Activated naive CD4-positive, alpha-beta T cell treated with anti-CD3 and anti-CD28 coated beads for 36 hours (primary cell): ENCODE data around the gene MYO1E. TPM values are rescaled to one million over a fixed set of nuclear protein-coding genes. Genes with fewer than 3 reads are reported as not detected.
A peak's percentile ranks its signal among the peaks of the same experiment; 100 is the strongest.
"Not testable (repeated sequence)": the region's sequence is repeated elsewhere in the genome, so short reads cannot be mapped to it uniquely, and the experiment has no call there.

Source experiments
- CTCF ChIA-PET: fragments of 350-600 bp; sonication (Branson Sonifier 250); formaldehyde crosslinking; loops from one replicate; lab custom pipeline; 2021; ENCODE audit warnings: antibody characterized with exemption; lab: Charles Lee
- DNase-seq: peaks from one replicate; pipeline ENCODE4 v3.0.0-alpha.2; 2020
- H3K27ac Mint-ChIP-seq: one replicate; pipeline ENCODE4 v1.8.0; 2021; ENCODE audit warnings: mild to moderate bottlenecking, mixed read lengths
- H3K27me3 Mint-ChIP-seq: one replicate; pipeline ENCODE4 v1.8.0; 2021; ENCODE audit warnings: low read depth, mixed read lengths
- H3K36me3 Mint-ChIP-seq: one replicate; pipeline ENCODE4 v1.8.0; 2021; ENCODE audit warnings: low read depth, mixed read lengths
- H3K4me1 Mint-ChIP-seq: one replicate; pipeline ENCODE4 v1.8.0; 2021; ENCODE audit warnings: low read depth, mixed read lengths
- H3K4me3 Mint-ChIP-seq: one replicate; pipeline ENCODE4 v1.8.0; 2021; ENCODE audit warnings: mild to moderate bottlenecking, moderate library complexity, mixed read lengths
- H3K9me3 Mint-ChIP-seq: one replicate; pipeline ENCODE4 v1.8.0; 2021; ENCODE audit warnings: mixed read lengths
- intact Hi-C: fragments of 100-400 bp; cut with micrococcal nuclease; formaldehyde crosslinking; loops from one replicate; pipeline ENCODE4 v1.15.1; 2023
- total RNA-seq, 2 experiments: library from RNA; stranded (reverse); gene quantifications; one replicate each; pipeline ENCODE4 v1.2.3, GENCODE V29; 2021

The MYO1E gene
- total RNA-seq, 2 experiments from 2014 or later, result 1.4 to 2.9 TPM

DNA sequence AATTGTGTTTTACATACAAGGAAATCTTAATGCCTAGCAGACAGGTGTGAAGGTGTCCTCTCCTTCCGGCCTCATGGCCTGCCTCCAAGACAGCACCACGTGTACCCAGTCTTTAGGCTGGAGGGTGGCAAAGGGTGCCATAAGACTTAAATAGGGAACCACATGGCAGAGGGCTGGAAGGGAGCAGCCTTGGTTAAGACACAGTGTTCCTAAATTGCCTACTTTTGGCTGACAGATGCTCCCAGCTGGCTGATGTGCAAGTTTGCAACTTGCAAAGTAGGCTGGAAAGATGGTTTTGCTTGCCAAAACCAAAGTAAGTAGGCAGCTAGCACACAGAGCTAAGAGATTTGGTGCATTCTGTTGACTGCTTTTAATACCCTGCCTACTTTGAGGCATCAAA lies 222.5 kb downstream of the MYO1E start:
- intact Hi-C loops, result no loop called here
- Mint-ChIP-seq H3K27ac (no peak overlapping the region), H3K4me3 (no peak overlapping the region), H3K36me3 (no peaks in the 10 kb centered on the region), H3K4me1 (no peaks in the 10 kb centered on the region), H3K9me3 (no peaks in the 10 kb centered on the region), H3K27me3 (no peaks in the 10 kb centered on the region)
- CTCF ChIA-PET, result interaction anchor here (1.2 kb wide), 1 partner anchor 25 kb away, joined by 3 read pairs; no protein-coding TSS in a partner anchor
- DNase-seq, result no peak

DNA sequence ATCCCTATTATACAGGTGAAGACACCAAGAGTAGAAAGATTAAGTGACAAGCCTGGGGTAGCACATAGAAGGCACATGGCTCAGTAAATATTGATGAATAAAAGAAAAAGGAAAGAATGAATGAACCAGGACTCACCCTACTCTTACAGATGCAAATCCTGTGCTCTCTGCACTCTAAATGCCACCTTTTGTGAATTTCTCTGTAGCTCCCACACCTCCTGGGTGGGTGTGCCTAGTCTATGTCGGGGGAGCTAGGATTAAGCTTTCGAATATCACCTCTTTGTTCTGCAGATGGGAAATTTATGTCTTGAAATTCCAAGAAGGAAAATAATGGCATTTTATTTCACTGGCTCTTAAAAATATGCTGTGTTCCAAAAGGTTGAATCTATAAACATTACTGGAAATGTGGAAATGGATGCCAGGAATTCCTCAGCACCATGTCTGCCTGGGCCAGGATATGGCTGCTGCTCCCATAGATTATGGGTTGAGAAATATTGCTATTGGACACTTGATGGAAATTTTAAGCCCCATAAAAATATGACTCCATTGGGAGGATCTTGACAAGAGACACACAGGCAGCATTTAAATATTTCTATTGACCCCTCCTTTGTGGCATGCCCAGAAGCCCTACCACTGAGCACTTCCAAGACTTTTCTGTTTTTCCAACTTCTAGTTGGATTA lies 224.4 kb downstream of the MYO1E start:
- Mint-ChIP-seq H3K4me3 (no peak overlapping the region), H3K9me3 (no peaks in the 10 kb centered on the region), H3K4me1 (no peaks in the 10 kb centered on the region), H3K36me3 (no peaks in the 10 kb centered on the region), H3K27ac (no peak overlapping the region), H3K27me3 (no peaks in the 10 kb centered on the region)
- intact Hi-C loops, result no loop called here
- CTCF ChIA-PET, result no interaction called here
- no peak for DNase-seq

DNA sequence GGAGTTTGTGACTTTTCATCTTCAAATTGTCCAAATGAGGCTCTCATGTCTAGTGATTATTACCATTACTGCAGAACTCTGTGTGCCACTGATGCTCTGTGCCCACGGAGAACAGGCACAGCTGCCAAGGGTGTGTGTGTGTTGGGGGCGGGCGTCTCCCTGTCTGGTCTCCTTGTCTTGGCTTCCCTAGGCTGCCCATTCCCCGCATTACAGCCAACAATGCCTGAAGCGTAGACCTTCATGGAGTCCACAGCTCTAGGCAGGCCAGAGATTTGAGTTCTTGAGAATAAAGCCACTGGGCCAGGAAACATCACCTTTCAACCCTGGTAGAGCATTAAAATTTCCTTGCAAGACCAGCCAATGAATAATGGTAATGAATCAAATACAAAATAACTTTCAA lies 225.0 kb downstream of the MYO1E start:
- Mint-ChIP-seq H3K27ac (no peak overlapping the region), H3K4me3 (no peak overlapping the region), H3K4me1 (no peaks in the 10 kb centered on the region), H3K9me3 (no peaks in the 10 kb centered on the region), H3K36me3 (no peaks in the 10 kb centered on the region), H3K27me3 (no peaks in the 10 kb centered on the region)
- intact Hi-C loops, result no loop called here
- CTCF ChIA-PET, result no interaction called here
- DNase-seq, result no peak

DNA sequence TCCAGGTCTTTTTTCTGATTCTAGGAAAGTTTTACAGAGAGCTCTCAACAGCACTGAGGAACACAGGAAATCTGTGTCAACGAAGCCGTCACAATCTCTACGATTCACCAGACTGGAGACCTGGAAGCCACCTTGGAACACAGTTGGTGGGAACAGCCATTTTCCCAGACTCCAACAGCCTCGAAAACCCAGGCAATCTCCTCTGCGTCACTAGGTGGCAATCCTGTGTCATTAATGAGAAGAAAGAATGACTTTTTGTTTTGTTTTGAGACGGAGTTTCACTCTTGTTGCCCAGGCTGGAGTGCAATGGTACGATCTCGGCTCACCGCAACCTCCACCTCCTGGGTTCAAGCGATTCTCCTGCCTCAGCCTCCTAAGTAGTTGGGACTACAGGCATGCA lies 228.1 kb downstream of the MYO1E start:
- H3K27me3 Mint-ChIP-seq, H3K27ac Mint-ChIP-seq, intact Hi-C loops, H3K36me3 Mint-ChIP-seq, DNase-seq, H3K9me3 Mint-ChIP-seq, H3K4me1 Mint-ChIP-seq, CTCF ChIA-PET, H3K4me3 Mint-ChIP-seq: not testable (repeated sequence)

DNA sequence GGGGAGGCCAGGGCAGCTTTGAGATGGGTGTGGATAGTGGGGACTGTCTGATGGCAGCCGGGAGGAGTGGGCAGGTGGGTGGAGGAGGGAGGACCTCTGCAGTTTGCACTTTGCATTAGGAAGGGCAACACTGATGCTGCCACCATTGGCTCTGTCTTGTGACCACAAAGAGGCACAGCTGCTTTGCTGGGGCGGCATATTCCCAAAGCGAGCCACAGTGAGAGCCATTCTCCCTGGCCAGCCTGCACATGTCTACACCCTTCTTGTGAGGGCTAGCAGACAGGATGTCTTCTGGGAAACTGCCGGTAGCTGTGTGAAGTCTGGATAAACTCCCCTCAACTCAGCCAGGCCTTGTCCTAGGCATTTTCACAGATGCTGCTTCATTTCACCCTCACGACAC lies 229.4 kb downstream of the MYO1E start:
- intact Hi-C loops, result no loop called here
- Mint-ChIP-seq H3K4me1 (peaks cover 2% of the 10 kb centered on the region), H3K27me3 (no peaks in the 10 kb centered on the region), H3K4me3 (no peak overlapping the region), H3K9me3 (no peaks in the 10 kb centered on the region), H3K27ac (no peak overlapping the region), H3K36me3 (no peaks in the 10 kb centered on the region)
- CTCF ChIA-PET, result interaction anchor here (0.6 kb wide), 1 partner anchor 299 kb away, joined by 3 read pairs; no protein-coding TSS in a partner anchor
- no peak for DNase-seq

DNA sequence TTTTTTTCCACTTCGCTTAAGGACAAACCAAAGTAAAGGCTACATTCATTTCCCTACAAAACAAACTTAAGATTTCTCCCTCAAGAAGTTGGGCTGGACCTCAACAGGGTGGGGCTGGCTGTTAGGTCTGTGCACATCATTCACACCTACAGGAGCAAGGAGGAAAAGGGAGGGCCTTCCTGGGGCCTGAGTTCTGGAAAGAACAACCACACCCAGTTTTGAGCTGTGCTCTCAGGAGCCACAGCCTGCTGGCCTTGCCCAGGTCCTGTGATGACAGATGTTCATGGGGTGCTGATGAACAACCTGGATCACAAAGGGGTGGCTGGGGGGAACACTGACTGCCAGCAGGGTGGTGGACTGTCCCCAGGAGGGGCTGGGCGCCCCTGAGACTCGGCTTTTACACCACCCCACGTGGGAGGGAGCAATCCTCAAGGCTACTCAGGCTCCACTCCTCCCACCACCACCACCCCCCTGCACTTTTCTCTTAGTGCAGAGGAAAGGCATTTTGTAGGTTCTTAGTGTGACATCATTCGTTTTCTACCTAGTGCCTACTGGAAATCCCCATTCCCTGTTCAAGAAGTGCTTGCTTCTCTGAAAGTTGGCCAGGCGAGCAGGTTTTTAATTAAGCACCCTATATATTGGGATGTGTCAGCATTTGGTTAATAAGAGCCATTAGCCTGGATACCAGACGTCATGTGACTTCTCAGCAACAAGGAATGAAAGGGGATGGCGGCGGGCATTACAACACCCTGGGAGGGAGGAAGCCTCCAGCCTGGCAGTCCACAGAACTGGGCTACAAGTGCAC lies 232.0 kb downstream of the MYO1E start:
- CTCF ChIA-PET, result no interaction called here
- Mint-ChIP-seq H3K4me3 (no peak overlapping the region), H3K9me3 (no peaks in the 10 kb centered on the region), H3K36me3 (no peaks in the 10 kb centered on the region), H3K4me1 (peaks cover 14% of the 10 kb centered on the region), H3K27me3 (no peaks in the 10 kb centered on the region), H3K27ac (no peak overlapping the region)
- intact Hi-C loops, result no loop called here
- DNase-seq, result no peak

DNA sequence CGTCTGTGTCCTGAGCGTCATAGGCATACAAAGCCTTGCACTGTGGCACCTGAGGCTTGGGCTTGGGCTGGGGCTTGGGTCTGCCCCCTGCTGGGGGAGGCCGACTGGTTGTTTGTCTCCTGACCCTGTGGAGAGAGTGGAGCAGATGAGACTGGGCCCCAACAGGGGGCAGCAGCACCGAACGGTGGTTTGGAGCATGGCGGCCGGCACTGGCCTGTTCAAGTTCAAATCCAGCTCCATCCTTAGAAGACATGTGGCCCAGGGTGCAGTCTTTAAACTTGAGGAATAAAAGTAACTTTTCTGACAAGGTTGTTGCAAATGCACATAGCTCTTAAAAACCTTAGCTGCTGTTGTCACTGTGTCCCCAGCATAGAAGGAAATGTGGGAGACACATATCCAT lies 234.4 kb downstream of the MYO1E start:
- intact Hi-C loops, result loop anchor here (1.0 kb wide), 1 partner anchor 158 kb away; no protein-coding TSS in a partner anchor
- Mint-ChIP-seq H3K27me3 (no peaks in the 10 kb centered on the region), H3K9me3 (no peaks in the 10 kb centered on the region), H3K27ac (no peak overlapping the region), H3K4me3 (no peak overlapping the region), H3K4me1 (peaks cover 14% of the 10 kb centered on the region), H3K36me3 (no peaks in the 10 kb centered on the region)
- CTCF ChIA-PET, result interaction anchor here (0.5 to 2.0 kb wide), 3 partner anchors 23 to 159 kb away, joined by 3 to 10 read pairs (median 4); no protein-coding TSS in a partner anchor
- peak; percentile 68 for DNase-seq

DNA sequence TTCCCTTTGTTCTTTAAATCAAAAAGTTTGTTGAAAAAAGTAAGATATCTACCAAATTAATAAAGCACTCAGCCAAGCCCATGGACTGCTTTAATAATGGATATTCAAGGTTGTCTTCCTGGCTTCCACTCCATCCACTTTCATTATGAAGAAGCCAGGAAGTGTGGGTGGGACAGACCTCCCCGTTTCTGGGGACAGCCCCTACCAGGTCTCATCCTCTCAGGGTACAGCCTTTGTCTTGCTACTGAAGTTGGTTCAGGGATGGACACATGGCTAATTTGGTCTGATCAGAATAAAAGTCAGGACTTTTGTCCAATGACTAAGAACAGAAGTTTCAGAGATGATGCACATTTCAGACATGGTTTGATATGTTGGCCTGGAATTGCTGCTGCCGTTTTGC lies 235.1 kb downstream of the MYO1E start:
- intact Hi-C loops, result no loop called here
- no peaks in the 10 kb centered on the region for H3K36me3 Mint-ChIP-seq
- no peak overlapping the region for H3K4me3 Mint-ChIP-seq
- peaks cover 14% of the 10 kb centered on the region for H3K4me1 Mint-ChIP-seq
- H3K27me3 Mint-ChIP-seq, result no peaks in the 10 kb centered on the region
- no peaks in the 10 kb centered on the region for H3K9me3 Mint-ChIP-seq
- CTCF ChIA-PET, result interaction anchor here (2.0 kb wide), 1 partner anchor 158 kb away, joined by 10 read pairs; no protein-coding TSS in a partner anchor
- no peak overlapping the region for H3K27ac Mint-ChIP-seq
- DNase-seq, result peak; percentile 52

DNA sequence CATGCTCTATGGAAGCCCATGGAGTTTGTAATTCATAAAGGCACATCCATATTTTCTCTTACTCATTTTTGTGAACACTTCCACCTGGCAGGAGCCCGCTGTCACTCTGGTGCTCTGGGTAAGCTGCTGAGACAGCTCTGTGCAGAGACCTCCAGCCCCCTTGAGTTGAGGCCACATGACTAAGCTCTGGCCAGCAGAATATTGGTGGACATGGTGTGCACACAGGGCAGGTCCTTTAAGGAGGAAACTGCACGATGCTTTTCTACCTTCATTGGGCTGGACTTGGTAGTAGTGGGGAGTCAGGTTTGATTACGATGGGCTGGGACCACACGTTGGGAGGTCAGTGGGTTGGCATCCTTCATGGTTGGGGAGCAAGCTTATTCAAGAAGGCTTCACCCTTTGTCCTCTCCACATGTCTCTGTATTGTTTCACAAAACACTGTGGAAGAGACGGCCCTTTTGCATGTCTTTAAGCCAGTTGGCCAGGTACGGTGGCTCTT lies 238.7 kb downstream of the MYO1E start:
- no peaks in the 10 kb centered on the region for H3K27me3 Mint-ChIP-seq
- no peak for DNase-seq
- peaks cover 12% of the 10 kb centered on the region for H3K4me1 Mint-ChIP-seq
- intact Hi-C loops, result no loop called here
- H3K4me3 Mint-ChIP-seq, result no peak overlapping the region
- H3K36me3 Mint-ChIP-seq, result peaks cover 26% of the 10 kb centered on the region
- H3K27ac Mint-ChIP-seq, result no peak overlapping the region
- CTCF ChIA-PET, result no interaction called here
- peaks cover 9% of the 10 kb centered on the region for H3K9me3 Mint-ChIP-seq

DNA sequence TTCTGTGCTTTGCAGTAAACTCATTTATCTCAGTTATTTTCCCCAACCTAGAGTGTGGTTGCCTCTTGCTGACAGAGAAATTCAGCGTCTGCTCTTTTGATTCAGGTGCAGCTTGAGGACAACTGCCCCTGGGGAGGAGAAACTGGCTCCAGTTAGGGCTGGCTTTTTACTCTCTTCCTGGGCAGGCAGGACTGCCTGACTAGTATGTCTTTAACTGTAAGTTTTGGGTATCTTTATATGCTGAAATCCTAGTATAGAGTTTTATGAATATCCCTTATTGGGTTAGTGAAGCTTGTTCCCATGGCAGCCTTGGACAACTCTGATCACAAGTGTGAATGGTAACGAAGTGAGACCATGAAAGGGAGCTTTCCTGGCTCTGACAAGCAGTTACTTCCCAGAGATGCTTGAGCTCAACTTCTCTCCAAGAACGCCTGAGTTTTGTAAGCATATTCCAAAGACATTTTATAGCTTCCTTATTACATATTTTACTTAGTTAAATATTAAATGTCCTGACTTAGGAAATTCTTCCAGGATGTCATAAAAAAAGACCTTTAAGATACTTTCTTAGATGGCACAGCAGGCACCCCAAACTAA lies 240.6 kb downstream of the MYO1E start:
- peaks cover under 1% of the 10 kb centered on the region for H3K4me1 Mint-ChIP-seq
- H3K9me3 Mint-ChIP-seq, result peaks cover 11% of the 10 kb centered on the region
- CTCF ChIA-PET, result interaction anchor here (0.7 kb wide), 1 partner anchor 152 kb away, joined by 3 read pairs; no protein-coding TSS in a partner anchor
- intact Hi-C loops, result no loop called here
- DNase-seq, result no peak
- H3K27me3 Mint-ChIP-seq, result no peaks in the 10 kb centered on the region
- H3K27ac Mint-ChIP-seq, result no peak overlapping the region
- H3K36me3 Mint-ChIP-seq, result peaks cover 35% of the 10 kb centered on the region
- no peak overlapping the region for H3K4me3 Mint-ChIP-seq

DNA sequence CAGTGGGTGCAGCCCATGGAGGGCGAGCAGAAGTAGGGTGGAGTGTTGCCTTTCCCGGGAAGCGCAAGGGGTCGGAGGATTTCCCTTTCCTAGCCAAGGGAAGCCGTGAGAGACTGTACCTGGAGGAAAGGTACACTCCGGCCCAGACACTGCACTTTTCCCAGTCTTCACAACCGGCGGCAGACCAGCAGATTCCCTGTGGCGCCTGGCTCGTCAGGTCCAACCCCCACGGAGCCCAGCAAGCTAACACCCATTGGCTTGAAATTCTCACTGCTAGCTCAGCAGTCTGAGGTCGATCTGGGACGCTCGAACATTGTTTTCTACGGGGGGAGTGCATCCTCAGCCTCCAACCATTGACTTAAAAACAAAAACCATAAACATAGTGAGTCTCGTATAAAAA lies 241.2 kb downstream of the MYO1E start:
- H3K27me3 Mint-ChIP-seq, result no peaks in the 10 kb centered on the region
- H3K36me3 Mint-ChIP-seq, result peaks cover 36% of the 10 kb centered on the region
- intact Hi-C loops, result no loop called here

DNA sequence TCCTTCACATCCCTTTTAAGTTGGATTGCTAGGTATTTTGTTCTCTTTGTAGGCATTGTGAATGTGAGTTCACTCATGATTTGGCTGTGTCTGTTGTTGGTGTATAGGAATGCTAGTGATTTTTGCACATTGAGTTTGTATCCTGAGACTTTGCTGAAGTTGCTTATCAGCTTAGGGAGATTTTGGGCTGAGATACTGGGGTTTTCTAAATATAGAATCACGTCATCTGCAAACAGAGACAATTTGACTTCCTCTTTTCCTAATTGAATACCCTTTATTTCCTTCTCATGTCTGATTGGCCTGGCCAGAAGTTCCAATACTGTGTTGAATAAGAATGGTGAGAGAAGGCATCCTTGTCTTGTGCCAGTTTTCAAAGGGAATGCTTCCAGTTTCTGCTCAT lies 245.4 kb downstream of the MYO1E start:
- DNase-seq, H3K27ac Mint-ChIP-seq, intact Hi-C loops, H3K27me3 Mint-ChIP-seq, H3K4me3 Mint-ChIP-seq, H3K4me1 Mint-ChIP-seq: not testable (repeated sequence)
- peaks cover 50% of the 10 kb centered on the region for H3K36me3 Mint-ChIP-seq
- H3K9me3 Mint-ChIP-seq, result peaks cover 14% of the 10 kb centered on the region
- CTCF ChIA-PET, result interaction anchor here (1.1 kb wide), 1 partner anchor 16 kb away, joined by 5 read pairs; no protein-coding TSS in a partner anchor

More for the DNA sequence above, 241.2 kb downstream of the MYO1E start:
- no peak overlapping the region for H3K27ac Mint-ChIP-seq
- no peaks in the 10 kb centered on the region for H3K4me1 Mint-ChIP-seq
- CTCF ChIA-PET, result interaction anchor here (0.6 kb wide), 1 partner anchor 386 kb away, joined by 5 read pairs; no protein-coding TSS in a partner anchor
- H3K4me3 Mint-ChIP-seq, result no peak overlapping the region
- peaks cover 11% of the 10 kb centered on the region for H3K9me3 Mint-ChIP-seq
- DNase-seq, result no peak
